MM.1S (cell line): ENCODE measurements around the gene ARHGAP26.

Experiments
- EZH2 ChIP-seq: fragments of 300-600 bp; sonication (generic); optimal IDR thresholded peaks from 2 replicates; pipeline ENCODE3; 2017; ENCODE audit warnings: low read depth, mild to moderate bottlenecking, antibody characterized with exemption, low read length, mixed read lengths
- EZH2phosphoT487 ChIP-seq: fragments of 300-600 bp; sonication (generic); IDR thresholded peaks from 2 replicates; pipeline ENCODE4 v1.6.1; 2018; ENCODE audit warnings: antibody characterized with exemption, low read length
- TF ChIP-seq, protein P1 (sequence below): fragments of 300-600 bp; sonication (generic); IDR thresholded peaks from 2 replicates; pipeline ENCODE4 v1.5.1; 2016; ENCODE audit warnings: antibody characterized with exemption, low read length, mixed read lengths

- TF ChIP-seq, protein P1, sequence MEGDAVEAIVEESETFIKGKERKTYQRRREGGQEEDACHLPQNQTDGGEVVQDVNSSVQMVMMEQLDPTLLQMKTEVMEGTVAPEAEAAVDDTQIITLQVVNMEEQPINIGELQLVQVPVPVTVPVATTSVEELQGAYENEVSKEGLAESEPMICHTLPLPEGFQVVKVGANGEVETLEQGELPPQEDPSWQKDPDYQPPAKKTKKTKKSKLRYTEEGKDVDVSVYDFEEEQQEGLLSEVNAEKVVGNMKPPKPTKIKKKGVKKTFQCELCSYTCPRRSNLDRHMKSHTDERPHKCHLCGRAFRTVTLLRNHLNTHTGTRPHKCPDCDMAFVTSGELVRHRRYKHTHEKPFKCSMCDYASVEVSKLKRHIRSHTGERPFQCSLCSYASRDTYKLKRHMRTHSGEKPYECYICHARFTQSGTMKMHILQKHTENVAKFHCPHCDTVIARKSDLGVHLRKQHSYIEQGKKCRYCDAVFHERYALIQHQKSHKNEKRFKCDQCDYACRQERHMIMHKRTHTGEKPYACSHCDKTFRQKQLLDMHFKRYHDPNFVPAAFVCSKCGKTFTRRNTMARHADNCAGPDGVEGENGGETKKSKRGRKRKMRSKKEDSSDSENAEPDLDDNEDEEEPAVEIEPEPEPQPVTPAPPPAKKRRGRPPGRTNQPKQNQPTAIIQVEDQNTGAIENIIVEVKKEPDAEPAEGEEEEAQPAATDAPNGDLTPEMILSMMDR: no peak
- no peak for TF ChIP-seq EZH2
- no peak for TF ChIP-seq EZH2phosphoT487
These were observed 452.4 kb downstream of the ARHGAP26 start for GRCh38 chr5:143222287-143223231.
